NCI-H1417 treated with DMSO at 0.1 percent for 48 hours (cell line): ENCODE results near the gene APOA5.

Experiments used
- DNase-seq: peaks from one replicate; lab custom pipeline; 2025; lab: John Stamatoyannopoulos, UW

APOA5 gene

GRCh38 chr11:116797816-116798215 lies 6.1 kb upstream of the APOA5 start:
- DNase-seq: no peak

- DNase-seq: no peak
Observed at GRCh38 chr11:116796548-116796947, 4.9 kb upstream of the APOA5 start.

GRCh38 chr11:116794851-116795250 lies 3.2 kb upstream of the APOA5 start:
- DNase-seq: no peak

GRCh38 chr11:116793772-116794097 lies 2.1 kb upstream of the APOA5 start:
- no peak for DNase-seq

- DNase-seq: no peak
Observed at GRCh38 chr11:116792869-116793771, 1.4 kb upstream of the APOA5 start.

GRCh38 chr11:116792144-116792868 lies 627 bp upstream of the APOA5 start:
- no peak for DNase-seq

- no peak for DNase-seq
Observed at GRCh38 chr11:116791002-116791812, 472 bp downstream of the APOA5 start.

GRCh38 chr11:116790167-116791001 lies 1.3 kb downstream of the APOA5 start:
- DNase-seq: no peak

GRCh38 chr11:116788975-116789374 lies 2.7 kb downstream of the APOA5 start:
- DNase-seq: no peak

GRCh38 chr11:116788534-116788933 lies 3.1 kb downstream of the APOA5 start:
- no peak for DNase-seq

GRCh38 chr11:116787786-116788486 lies 3.7 kb downstream of the APOA5 start, which contains the start of gene ZPR1:
Gene ZPR1 (minus strand): TSS chr11:116788023. CDS start chr11:116787990, 33 bp downstream.
- DNase-seq: peak; percentile 26

GRCh38 chr11:116787436-116787785 lies 4.3 kb downstream of the APOA5 start:
- DNase-seq: no peak

- no peak for DNase-seq
Observed at GRCh38 chr11:116786966-116787365, 4.7 kb downstream of the APOA5 start.

GRCh38 chr11:116786326-116786725 lies 5.4 kb downstream of the APOA5 start:
- DNase-seq: no peak

- DNase-seq: no peak
Observed at GRCh38 chr11:116782728-116783127, 9.0 kb downstream of the APOA5 start.

GRCh38 chr11:116778556-116778955 lies 13.1 kb downstream of the APOA5 start:
- no peak for DNase-seq

- DNase-seq: no peak
Observed at GRCh38 chr11:116777056-116777455, 14.6 kb downstream of the APOA5 start.

GRCh38 chr11:116776522-116776984 lies 15.1 kb downstream of the APOA5 start:
- no peak for DNase-seq

GRCh38 chr11:116775975-116776374 lies 15.7 kb downstream of the APOA5 start:
- DNase-seq: no peak

- no peak for DNase-seq
Observed at GRCh38 chr11:116774661-116775060, 17.0 kb downstream of the APOA5 start.
